Glomerular visceral epithelial cell (primary cell): Measurements from ENCODE around the gene ATG5.

ENCODE experiments used
- DNase-seq: peaks from one replicate; pipeline ENCODE4 v3.0.0-alpha.2; 2016; ENCODE audit errors: extremely low spot score

ATG5 gene

GRCh38 chr6:106220485-106220884 is 105.1 kb downstream of the ATG5 start:
- DNase-seq: no peak

DNA sequence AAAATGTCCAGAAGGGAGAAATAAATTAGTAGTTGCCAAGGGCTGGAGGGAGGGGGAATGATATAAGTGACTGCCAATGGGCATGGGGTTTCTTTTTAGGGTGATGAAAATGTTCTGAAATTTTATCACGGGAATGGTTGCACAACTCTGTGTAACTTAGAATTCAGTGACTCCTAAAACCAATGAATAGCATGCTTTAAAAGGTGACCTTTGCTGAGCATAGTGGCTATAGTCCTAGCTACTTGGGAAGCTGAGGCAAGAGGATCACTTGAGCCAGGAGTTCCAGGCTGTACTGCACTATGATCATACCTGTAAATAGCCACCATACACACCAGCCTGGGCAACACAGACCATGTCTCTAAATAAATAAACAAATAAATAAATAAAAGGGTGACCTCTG is 109.0 kb downstream of the ATG5 start:
- DNase-seq: no peak

DNA sequence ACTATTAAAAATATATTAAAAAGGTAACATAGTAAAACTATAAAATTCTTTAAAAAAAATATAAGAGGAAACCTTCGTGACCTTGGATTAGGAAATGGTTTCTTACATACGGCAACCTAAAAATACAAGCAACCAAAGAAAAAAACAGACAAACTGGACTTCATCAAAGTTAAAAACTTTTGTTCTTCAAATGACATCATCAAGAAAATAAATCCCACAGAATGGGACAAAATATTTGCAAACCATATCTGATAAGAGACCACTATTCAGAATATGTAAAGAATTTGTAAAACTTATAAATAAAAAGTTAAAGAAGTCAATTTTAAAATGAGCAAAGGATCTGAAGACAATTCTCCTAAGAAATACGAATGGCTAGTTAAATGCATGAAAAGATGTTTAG is 110.0 kb downstream of the ATG5 start:
- no peak for DNase-seq

DNA sequence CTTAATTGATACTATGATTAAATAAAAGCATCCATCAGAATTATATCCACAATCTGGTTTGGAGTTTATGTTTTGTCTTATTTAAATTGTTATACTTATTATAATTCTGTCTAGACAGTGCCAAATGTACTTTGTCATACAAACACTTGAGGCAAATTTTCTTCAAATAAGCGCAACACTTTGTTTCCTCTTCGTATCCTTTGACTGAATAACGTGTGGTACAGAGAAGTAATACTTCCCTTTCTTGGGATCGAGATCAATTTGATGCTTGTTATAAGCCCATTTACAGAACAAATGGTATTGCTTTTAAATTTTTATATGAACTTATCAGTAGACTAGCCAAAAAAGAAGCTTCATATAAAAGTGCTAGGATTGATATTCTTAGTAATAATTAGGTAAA is 111.0 kb downstream of the ATG5 start:
- DNase-seq: no peak

- no peak for DNase-seq
Observed at GRCh38 chr6:106213660-106214289, 111.8 kb downstream of the ATG5 start.

DNA sequence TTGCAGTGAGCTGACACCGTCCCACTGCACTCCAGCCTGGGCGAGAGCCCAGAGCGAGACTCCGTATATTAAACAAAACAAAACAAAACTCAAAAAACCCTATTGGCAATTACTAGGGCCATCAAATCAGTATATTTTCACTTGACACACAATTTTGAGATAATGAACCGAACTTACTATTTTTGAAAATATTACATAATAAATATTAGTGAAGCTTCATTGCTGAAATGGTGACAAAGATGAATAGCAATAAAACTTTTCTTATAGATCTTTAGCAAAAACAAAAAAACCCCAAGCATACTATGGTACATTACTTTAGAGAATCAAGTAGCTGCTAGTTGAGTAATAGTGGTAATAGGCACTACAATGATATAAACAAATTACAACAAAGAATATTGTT is 113.0 kb downstream of the ATG5 start:
- no peak for DNase-seq

- no peak for DNase-seq
Observed at GRCh38 chr6:106206905-106207304, 118.7 kb downstream of the ATG5 start.

GRCh38 chr6:106204961-106205360 is 120.6 kb downstream of the ATG5 start:
- no peak for DNase-seq

- peak; percentile 76 for DNase-seq
Observed at GRCh38 chr6:106199998-106200397, 125.6 kb downstream of the ATG5 start.

GRCh38 chr6:106199331-106199730 is 126.2 kb downstream of the ATG5 start:
- no peak for DNase-seq

DNA sequence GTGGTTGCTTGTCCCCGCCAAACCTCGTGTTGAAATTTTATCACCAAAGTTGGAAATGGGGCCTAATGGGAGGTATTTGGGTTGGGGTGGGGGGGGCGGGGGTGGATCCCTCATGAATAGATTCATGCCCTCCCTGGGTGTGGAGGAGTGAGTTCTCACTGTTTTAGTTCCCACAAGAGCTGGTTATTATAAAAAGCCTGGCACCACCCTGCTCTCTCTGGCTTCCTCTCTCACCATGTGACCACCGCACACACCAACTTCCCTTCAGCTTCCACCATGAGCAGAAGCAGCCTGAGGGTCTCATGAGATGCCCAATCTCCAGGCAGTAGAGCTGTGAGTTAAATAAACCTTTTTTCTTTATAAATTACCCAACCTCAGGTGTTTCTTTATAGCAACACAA is 128.1 kb downstream of the ATG5 start:
- DNase-seq: no peak

DNA sequence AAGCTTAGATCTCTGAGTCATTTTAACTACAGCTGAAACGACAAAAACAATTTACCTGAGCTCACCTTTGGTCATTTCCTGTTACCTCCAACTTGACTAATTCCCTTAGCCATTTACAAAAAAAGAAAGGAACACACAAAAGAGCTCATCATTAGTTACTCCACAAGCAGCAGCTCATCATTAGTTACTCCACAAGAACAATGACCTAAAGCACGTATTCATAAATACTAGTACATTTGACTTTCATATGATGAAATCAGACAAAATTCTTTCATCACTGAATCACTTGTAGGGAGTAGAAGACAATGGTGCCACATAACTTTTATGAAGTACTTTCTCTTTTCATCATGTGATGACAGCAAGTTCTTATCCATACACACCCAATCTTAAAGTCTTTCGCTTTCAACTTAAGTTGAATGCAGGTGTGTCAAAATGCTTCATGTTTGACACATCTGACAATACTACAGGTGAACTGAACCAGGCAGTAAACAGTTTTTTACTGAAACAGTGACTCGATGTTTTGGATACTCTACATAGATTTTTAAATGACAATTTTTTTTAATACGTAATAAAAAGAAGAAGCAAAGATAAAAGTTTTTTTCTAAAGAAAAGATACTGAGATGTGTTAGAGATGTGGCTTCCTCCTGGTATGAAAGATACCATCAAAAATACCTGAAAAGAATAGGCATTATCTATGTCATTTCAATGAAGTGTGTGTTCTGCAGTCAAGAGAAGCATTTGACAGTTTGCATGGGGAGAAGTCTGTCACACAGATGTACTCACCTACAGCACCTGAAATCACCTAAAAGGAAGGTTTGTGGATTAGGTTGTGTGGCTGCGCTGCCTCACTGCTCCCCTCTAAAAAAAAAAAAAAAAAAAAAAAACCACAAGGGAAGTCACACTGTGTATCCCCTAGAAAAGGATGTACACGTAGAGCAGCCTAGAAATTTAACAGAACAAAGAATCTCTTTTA is 130.3 kb downstream of the ATG5 start:
- DNase-seq: no peak

- DNase-seq: peak; percentile 79
Observed at GRCh38 chr6:106192824-106193223, 132.7 kb downstream of the ATG5 start.

DNA sequence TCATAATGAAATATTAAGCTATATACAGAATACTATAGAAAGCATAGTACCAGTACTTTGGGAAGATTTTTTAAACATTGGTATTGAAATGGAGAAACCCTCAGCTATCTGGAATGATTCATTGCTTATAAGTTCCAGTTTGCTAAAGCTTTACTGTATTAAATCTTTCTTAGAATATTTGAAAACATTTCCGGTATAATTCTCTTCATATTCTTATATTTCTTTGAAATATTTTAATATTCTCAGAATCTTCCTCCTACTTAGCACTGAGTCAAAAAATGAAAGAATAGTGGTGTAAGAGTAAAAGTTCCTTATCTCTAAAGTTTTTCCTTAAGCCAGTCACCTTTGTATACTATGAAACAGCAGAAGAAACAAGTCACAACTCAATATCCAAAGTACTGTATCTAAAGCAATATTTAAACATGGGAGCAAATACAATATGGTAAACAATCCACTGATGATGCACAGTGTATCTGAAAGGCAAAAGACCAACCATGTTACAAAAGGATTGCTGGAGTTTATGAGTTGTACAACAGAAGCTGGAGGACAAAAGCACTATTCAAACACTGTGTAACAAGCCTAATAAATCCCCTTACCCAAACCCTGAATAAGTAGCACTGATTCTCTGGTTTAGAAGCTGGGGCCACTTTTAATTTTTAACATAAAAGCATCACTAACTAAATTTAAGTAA is 137.3 kb downstream of the ATG5 start:
- no peak for DNase-seq

DNA sequence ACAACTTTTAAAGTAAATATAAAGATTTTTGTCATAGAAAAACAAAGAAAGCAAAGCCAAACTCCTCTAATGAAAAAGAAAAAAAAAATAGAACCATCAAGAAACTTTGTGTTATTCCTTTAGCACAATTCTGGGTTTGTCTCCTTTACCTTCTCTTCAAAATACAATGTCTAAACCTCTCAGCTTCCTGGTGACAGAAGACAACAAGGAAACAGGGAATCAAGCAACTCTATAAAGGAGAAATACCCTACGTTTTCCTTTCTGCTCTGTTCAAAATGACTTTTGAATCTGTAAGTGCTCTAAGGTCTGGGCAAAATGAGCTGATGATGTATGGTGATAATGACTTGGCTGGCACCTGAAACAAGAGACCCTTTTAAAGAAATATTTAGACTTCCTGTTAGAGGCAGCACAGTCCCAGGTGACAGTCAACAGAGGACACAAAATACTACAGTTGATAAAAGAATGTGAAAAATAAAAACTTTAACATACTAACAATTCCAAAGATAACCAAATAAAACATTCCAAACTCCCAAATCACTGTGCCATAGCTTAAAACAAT is 138.1 kb downstream of the ATG5 start:
- no peak for DNase-seq

DNA sequence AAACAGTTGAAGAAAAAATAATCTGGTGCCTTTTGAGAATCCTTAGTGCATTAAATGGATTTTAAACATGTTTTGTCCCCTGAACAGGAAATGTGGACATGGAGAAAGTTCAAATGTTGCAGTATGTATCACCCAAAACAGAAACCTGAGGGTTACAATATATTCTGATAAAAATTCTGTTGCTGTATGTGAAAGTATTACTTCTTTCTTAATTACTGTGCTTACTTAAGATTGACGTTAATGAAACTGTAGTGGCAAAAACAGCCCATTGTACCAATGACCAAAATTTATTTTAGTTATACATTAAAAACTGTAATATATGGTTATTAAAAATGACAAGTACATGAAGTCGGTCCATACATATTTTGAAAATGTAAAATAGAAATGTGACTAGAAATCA is 138.8 kb downstream of the ATG5 start:
- no peak for DNase-seq

- no peak for DNase-seq
Observed at GRCh38 chr6:106186172-106186571, 139.4 kb downstream of the ATG5 start.

DNA sequence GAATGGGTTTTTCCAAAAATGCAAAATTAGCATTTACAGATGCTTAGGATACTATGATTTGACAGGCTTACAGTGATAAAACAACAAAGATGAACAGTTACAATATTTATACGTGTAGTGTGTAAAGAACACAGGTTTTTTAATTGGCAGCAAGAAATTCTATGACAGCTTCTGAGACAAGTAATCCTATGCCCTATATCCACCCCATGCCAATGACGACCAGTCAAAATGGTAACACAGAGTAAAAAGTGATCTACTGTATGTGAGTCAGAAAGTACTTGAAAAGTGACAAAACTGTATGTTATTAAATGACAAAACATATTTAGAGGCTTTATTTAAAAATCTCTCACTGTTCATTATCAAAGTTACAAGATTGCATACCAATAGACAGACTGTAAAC is 139.9 kb downstream of the ATG5 start:
- DNase-seq: no peak

DNA sequence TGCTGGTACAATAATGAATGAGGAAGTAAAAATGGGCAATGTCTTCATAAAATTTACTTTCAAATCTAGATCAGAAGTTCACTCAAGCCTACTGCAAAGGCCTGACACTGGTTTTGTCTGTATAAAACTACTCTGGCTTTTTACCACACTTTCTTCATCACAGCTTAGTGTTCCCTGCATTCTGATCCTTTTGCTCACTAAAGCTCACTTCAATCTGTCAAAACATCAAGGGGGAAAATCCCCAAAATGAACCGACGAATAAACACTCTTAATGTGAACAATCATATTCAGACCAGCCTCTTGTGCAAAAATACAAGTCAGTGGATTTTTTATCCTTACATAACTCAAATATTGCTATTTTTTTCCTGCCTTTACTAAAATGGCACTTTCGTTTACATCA is 140.9 kb downstream of the ATG5 start:
- no peak for DNase-seq

DNA sequence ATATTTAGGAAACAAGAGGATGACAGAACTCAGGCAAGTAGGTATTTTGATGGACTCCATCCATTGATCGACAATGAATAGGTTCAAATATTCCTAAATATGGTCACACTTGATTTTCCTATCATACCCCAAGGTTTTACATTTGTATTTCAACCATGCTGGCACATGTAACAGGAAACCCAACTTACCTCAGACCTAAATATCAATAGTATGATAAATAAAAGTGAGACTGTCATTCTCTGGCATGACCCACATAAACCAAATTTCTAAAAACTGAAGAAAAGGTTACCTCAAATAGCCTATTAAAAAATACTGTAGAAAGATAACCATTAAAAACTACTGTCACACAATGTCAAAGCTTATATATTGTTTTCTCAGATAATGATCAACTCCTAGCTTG is 142.1 kb downstream of the ATG5 start:
- no peak for DNase-seq

DNA sequence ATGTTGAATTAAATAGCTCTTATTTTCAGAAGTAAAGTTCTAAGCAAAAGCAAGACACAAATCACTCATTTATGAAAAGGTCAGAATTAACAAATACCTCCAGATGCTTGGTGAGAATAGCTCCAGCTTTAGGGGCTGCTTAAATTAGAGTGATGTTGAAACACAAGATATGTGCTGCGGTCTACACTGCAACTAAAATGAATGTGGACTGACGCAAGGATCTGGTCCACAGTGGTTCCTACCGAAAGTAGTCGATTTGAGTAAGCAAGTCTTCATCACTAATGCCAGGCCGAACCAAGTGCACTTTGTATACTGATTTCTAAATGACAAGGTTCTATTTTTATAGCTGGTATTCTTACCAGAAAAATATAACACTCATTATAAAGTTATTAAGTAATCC is 143.1 kb downstream of the ATG5 start:
- DNase-seq: no peak

DNA sequence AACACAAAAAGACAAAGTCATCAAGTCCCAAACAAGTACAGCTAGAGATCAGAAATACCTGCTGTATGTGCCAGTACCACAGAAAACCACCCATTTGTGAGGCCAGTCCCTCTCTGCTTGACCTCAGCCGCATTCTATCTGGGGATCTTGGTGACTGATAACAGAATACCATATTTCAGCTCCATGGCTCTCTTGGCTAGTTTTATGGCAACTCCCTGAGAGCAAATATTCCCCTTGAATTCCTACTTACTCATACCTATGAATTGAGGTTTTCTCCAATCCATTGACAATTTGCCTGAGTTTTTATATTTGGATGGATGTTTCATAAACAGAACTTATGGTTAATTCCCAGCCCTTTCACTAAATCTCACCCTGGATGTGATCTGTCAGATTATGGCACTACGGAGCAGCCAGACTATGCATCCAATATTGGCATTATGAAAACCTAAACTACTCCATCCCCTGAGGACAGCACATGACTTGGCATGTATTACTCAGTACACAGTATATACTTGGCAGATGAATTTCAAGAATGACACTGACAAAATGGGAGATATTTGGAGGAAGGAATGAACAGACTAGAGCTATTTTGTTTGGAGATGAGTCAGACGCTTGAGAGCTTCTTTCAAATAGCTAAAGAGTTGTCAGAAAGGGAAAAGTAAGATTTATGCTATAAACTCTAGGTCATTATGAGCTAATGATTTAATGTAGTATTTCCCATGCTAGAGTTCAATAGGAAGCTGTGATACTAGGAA is 143.7 kb downstream of the ATG5 start:
- DNase-seq: peak; percentile 49
